Mesenchymal stem cell (in vitro differentiated cells and primary cell): ENCODE results near the gene MOV10.

Experiments
- DNase-seq: peaks from one replicate; pipeline ENCODE4 v3.0.0-alpha.2; 2013
- H2AFZ ChIP-seq: one replicate; pipeline ENCODE4 v1.6.1; 2013; ENCODE audit warnings: low read depth, mild to moderate bottlenecking, control low read depth, inconsistent platforms, low read length, moderate library complexity
- H2AK5ac ChIP-seq: 2 replicates; pipeline ENCODE4 v1.6.1; 2013; ENCODE audit warnings: low read length, moderate library complexity, mild to moderate bottlenecking, inconsistent platforms; ENCODE audit not compliant: severe bottlenecking
- H2BK120ac ChIP-seq: one replicate; pipeline ENCODE4 v1.6.1; 2013; ENCODE audit warnings: low read depth, mild to moderate bottlenecking, inconsistent platforms, low read length, moderate library complexity
- H2BK12ac ChIP-seq, 2 experiments: one replicate each; pipeline ENCODE4 v1.6.1; 2013; ENCODE audit warnings: inconsistent platforms in 2 of 2, low read length in 2 of 2, mild to moderate bottlenecking in 2 of 2, moderate library complexity in 2 of 2, control low read depth in 1 of 2
- H2BK15ac ChIP-seq: one replicate; pipeline ENCODE4 v1.6.1; 2013; ENCODE audit warnings: mild to moderate bottlenecking, low read depth, inconsistent platforms; ENCODE audit not compliant: poor library complexity, severe bottlenecking
- H2BK5ac ChIP-seq: 2 replicates; pipeline ENCODE4 v1.6.1; 2013; ENCODE audit warnings: low read depth, mild to moderate bottlenecking, low read length, control low read depth, inconsistent platforms; ENCODE audit not compliant: poor library complexity, severe bottlenecking
- H3K14ac ChIP-seq, 2 experiments: one replicate each; pipeline ENCODE4 v1.6.1; 2013; ENCODE audit warnings: inconsistent platforms in 2 of 2, low read length in 2 of 2, control low read depth in 1 of 2, mild to moderate bottlenecking in 1 of 2, moderate library complexity in 1 of 2
- H3K18ac ChIP-seq, 2 experiments: one replicate each; pipeline ENCODE4 v1.6.1; 2013; ENCODE audit warnings: inconsistent platforms in 2 of 2, low read length in 2 of 2, control low read depth in 1 of 2, low read depth in 1 of 2, mild to moderate bottlenecking in 1 of 2
- H3K23ac ChIP-seq, 2 experiments: one replicate each; pipeline ENCODE4 v1.6.1; 2013; ENCODE audit warnings: inconsistent platforms in 2 of 2, low read length in 2 of 2, mild to moderate bottlenecking in 2 of 2, moderate library complexity in 2 of 2, control low read depth in 1 of 2
- H3K27ac ChIP-seq: 2 replicates; pipeline ENCODE4 v1.5.1; 2013; ENCODE audit warnings: mild to moderate bottlenecking, moderate library complexity, low read length, control low read depth, inconsistent platforms; ENCODE audit not compliant: poor library complexity, severe bottlenecking
- H3K27me3 ChIP-seq, 2 experiments: 2 replicates each; pipeline versions ENCODE4 v1.6.1 to v1.7.0; 2013; ENCODE audit warnings: low read length in 2 of 2, mild to moderate bottlenecking in 2 of 2, moderate library complexity in 2 of 2, control low read depth in 1 of 2, inconsistent platforms in 1 of 2; ENCODE audit not compliant: control insufficient read depth in 1 of 2, insufficient read depth in 1 of 2
- H3K36me3 ChIP-seq, 2 experiments: 2 replicates each; pipeline versions ENCODE4 v1.6.1 to v1.7.0; 2013; ENCODE audit warnings: low read length in 2 of 2, control low read depth in 1 of 2, inconsistent platforms in 1 of 2, low read depth in 1 of 2, mild to moderate bottlenecking in 1 of 2; ENCODE audit not compliant: insufficient read depth in 2 of 2, control insufficient read depth in 1 of 2
- H3K4ac ChIP-seq, 2 experiments: one replicate each; pipeline ENCODE4 v1.6.1; 2013; ENCODE audit warnings: inconsistent platforms in 2 of 2, low read length in 2 of 2, mild to moderate bottlenecking in 2 of 2, moderate library complexity in 2 of 2, control low read depth in 1 of 2, low read depth in 1 of 2
- H3K4me1 ChIP-seq: 2 replicates; pipeline ENCODE4 v1.6.1; 2013; ENCODE audit warnings: low read depth, low read length, control low read depth; ENCODE audit not compliant: control insufficient read depth, insufficient read depth
- H3K4me2 ChIP-seq: 2 replicates; pipeline ENCODE4 v1.6.1; 2013; ENCODE audit warnings: low read length, mild to moderate bottlenecking, inconsistent platforms; ENCODE audit not compliant: poor library complexity, severe bottlenecking
- H3K4me3 ChIP-seq, 2 experiments: 2 replicates each; pipeline versions ENCODE4 v1.5.1 to v1.7.0; 2013; ENCODE audit warnings: low read length in 2 of 2, mild to moderate bottlenecking in 2 of 2, control low read depth in 1 of 2, low read depth in 1 of 2; ENCODE audit not compliant: insufficient read depth in 1 of 2
- H3K79me1 ChIP-seq: replicated peaks from 2 replicates; pipeline ENCODE4 v1.6.1; 2013; ENCODE audit warnings: mild to moderate bottlenecking, control low read depth, low read length, inconsistent platforms; ENCODE audit not compliant: poor library complexity, severe bottlenecking
- H3K9ac ChIP-seq: 2 replicates; pipeline ENCODE4 v1.7.0; 2013; ENCODE audit warnings: mild to moderate bottlenecking, low read length, moderate library complexity
- H3K9me3 ChIP-seq: 2 replicates; pipeline ENCODE4 v1.7.0; 2013; ENCODE audit warnings: mild to moderate bottlenecking, low read length; ENCODE audit not compliant: control insufficient read depth
- H4K8ac ChIP-seq: one replicate; pipeline ENCODE4 v1.6.1; 2013; ENCODE audit warnings: inconsistent platforms, mild to moderate bottlenecking, low read length, moderate library complexity
- H4K91ac ChIP-seq: one replicate; pipeline ENCODE4 v1.6.1; 2013; ENCODE audit warnings: mild to moderate bottlenecking, low read length, inconsistent platforms
- WGBS: methylation state at CpG from one replicate; pipeline ENCODE4 v1.1.7; 2013; ENCODE audit warnings: mixed read lengths; 5-methylcytosine and 5-hydroxymethylcytosine counted together

Gene MOV10

DNA sequence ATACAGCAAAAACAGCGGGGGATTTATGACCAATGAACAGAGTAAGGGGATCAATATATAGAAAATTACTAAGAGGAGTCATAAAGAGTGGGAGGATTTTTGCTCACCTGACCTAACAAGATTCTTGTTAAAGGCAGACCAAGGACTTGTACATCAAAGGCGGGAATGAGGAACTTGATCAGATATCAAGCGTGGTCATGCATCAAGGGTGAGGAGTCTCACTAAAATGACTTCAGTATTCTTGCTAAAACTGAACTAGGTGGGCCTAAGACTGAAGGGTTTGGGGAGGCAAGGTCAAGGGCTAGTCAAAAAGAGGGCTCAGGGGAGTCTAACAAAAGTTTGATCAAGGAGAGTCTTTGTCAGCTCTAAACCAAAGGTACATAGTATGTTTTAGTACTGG lies 2.1 kb downstream of the MOV10 start:
- peaks cover 2 to 21% of the 10 kb centered on the region in 2 experiments for H3K36me3 ChIP-seq
- peaks cover 15% of the 10 kb centered on the region for H3K79me1 ChIP-seq

DNA sequence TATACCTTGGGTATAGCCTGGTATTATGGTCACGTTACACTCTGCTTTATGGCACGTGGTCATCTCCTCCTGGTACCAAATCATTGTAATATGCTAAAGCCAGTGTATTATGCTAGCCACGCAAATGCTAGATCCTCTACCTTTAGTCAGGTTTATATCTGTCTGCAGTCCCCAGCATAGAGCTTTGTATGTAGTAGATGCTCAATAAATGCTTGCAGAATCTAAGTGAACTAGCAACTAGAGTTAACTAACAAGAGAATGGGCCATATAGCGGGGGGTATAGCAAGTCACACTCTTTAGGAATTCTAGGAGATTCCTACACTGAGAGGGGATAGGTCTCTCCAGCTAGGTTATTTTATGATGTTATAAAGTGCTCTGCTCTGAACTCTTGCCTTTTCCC lies 3.0 kb downstream of the MOV10 start:
- H3K4me2 ChIP-seq = no peak overlapping the region
- peaks cover 2 to 12% of the 10 kb centered on the region in 2 experiments for H3K36me3 ChIP-seq
- 96% methylated on average over 3 of the region's 4 CpGs for WGBS

More for the DNA sequence above, 2.1 kb downstream of the MOV10 start:
- Histone ChIP-seq H3K4me2 (no peak overlapping the region), H3K4ac (no peak overlapping the region), H3K9me3 (no peaks in the 10 kb centered on the region), H3K14ac (no peak overlapping the region), H4K8ac (no peak overlapping the region), H3K18ac (no peak overlapping the region), H2BK12ac (no peak overlapping the region), H2BK15ac (no peak overlapping the region), H2AFZ (no peak overlapping the region), H3K4me1 (no peaks in the 10 kb centered on the region), H3K9ac (no peak overlapping the region), H3K27ac (no peak overlapping the region), H2BK5ac (no peak overlapping the region), H4K91ac (no peak overlapping the region), H3K4me3 (peak overlapping the region in 1 of 2 experiments; percentile 90), H3K27me3 (no peaks in the 10 kb centered on the region), H3K23ac (no peak overlapping the region), H2AK5ac (no peak overlapping the region), H2BK120ac (no peak overlapping the region)
- no peak for DNase-seq
- 100% methylated on average over 3 of the region's 3 CpGs for WGBS

DNA sequence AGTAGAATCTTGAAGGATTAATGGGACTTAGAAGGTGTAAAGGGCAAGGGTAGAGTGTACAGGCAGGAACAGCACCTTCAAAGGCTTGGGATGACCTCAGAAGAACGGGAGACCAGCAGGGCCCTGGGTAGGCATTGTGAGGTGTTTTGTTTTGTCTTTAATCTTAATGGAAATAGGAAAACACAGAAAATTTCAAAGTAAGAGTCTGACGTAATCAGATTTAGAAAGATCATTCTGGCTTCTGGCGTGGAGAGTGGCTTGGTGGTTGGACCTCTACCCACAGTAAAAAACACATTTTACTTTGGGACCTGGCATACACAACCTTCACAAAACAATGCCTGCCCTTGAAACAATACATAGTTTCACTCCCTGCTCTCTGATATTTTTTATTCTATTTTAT lies 4.1 kb downstream of the MOV10 start:
- Histone ChIP-seq H3K27me3 (no peaks in the 10 kb centered on the region), H4K91ac (no peak overlapping the region), H4K8ac (no peak overlapping the region), H3K4ac (no peak overlapping the region), H3K14ac (no peak overlapping the region), H3K23ac (no peak overlapping the region), H3K4me2 (no peak overlapping the region), H3K79me1 (peaks cover 17% of the 10 kb centered on the region), H3K36me3 (peaks cover 2 to 10% of the 10 kb centered on the region in 2 experiments), H2BK15ac (no peak overlapping the region), H3K4me1 (no peaks in the 10 kb centered on the region), H2BK120ac (no peak overlapping the region), H3K18ac (no peak overlapping the region), H3K27ac (no peak overlapping the region), H2BK5ac (no peak overlapping the region), H2AFZ (no peak overlapping the region), H2BK12ac (no peak overlapping the region), H3K4me3 (no peak overlapping the region), H2AK5ac (no peak overlapping the region), H3K9ac (no peak overlapping the region), H3K9me3 (no peaks in the 10 kb centered on the region)
- no peak for DNase-seq
- 90% methylated on average over 3 of the region's 3 CpGs for WGBS

More for the DNA sequence above, 3.0 kb downstream of the MOV10 start:
- Histone ChIP-seq H2AFZ (no peak overlapping the region), H2BK5ac (no peak overlapping the region), H4K8ac (no peak overlapping the region), H2BK15ac (no peak overlapping the region), H3K23ac (no peak overlapping the region), H4K91ac (no peak overlapping the region), H3K27me3 (no peaks in the 10 kb centered on the region), H2BK12ac (no peak overlapping the region), H3K27ac (no peak overlapping the region), H3K18ac (no peak overlapping the region), H3K4ac (no peak overlapping the region), H3K4me1 (no peaks in the 10 kb centered on the region), H3K9me3 (no peaks in the 10 kb centered on the region), H3K9ac (no peak overlapping the region), H3K4me3 (no peak overlapping the region), H2AK5ac (peak overlapping the region; percentile 26), H3K14ac (no peak overlapping the region), H2BK120ac (no peak overlapping the region), H3K79me1 (peaks cover 17% of the 10 kb centered on the region)
- DNase-seq = no peak

DNA sequence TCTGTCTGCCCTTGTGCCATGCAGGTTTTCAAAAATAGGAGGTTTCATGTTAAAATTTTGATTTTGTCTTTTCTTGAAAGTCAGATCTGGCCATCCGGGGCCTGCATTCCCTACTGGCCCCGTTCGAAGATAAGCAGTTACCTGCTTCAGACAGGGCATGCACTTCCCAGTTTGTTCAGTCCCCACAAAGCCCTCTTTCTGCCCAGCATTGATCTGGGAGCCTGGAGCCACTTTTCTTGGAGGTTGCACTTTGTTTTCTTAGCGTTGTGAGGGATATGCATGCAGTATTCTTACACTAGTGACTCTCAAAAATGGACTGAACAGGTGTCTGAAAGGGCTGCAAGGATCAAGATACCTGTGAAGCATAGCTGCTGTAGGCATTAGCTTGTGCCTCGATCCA lies 11.5 kb downstream of the MOV10 start:
- Histone ChIP-seq H3K27me3 (no peaks in the 10 kb centered on the region), H3K9ac (no peak overlapping the region), H3K14ac (no peak overlapping the region), H3K36me3 (peaks cover 23 to 26% of the 10 kb centered on the region in 2 experiments), H3K9me3 (no peaks in the 10 kb centered on the region), H2BK5ac (no peak overlapping the region), H2AK5ac (no peak overlapping the region), H2BK120ac (no peak overlapping the region), H3K4me1 (no peaks in the 10 kb centered on the region), H4K8ac (no peak overlapping the region), H3K4me2 (no peak overlapping the region), H3K4ac (no peak overlapping the region), H2BK15ac (no peak overlapping the region), H2AFZ (no peak overlapping the region), H3K4me3 (no peak overlapping the region), H3K79me1 (peaks cover 38% of the 10 kb centered on the region), H3K23ac (no peak overlapping the region), H3K27ac (no peak overlapping the region), H4K91ac (no peak overlapping the region), H2BK12ac (no peak overlapping the region), H3K18ac (no peak overlapping the region)
- WGBS = 95% methylated on average over 5 of the region's 5 CpGs
- no peak for DNase-seq
